ENCODE data around the gene PSG11. TPM values are rescaled to one million over a fixed set of nuclear protein-coding genes. Genes with fewer than 3 reads are reported as not detected.

The PSG11 gene
- total and polyA plus RNA-seq, 2 of the 13 experiments (the other 11 are each of a cell fraction or from before 2014, with no cell fraction given): not detected

DNA sequence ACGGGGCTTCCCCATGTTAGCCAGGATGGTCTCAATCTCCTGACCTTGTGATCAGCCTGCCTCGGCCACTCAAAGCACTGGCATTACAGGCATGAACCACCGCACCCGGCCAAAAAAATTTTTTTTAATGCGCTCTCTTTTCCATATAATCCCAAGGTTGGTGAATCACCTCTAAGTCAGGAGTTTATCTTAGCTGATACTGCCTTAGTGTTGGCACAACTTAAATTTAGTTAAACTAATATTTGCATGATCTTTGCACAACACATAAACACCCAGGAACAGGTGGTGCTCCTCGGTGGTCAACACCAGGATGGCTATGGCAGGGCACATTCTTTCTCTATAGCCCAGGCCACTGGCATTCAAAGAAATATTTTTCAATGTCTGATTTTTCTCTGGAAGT is 65.2 kb downstream of the PSG11 start:
- Histone ChIP-seq H3K27ac (ENCODE audit: extremely low read length, insufficient read depth, low read length) (no peak overlapping the region), H3K9ac (ENCODE audit: insufficient read depth, low read depth, low read length) (no peak overlapping the region), H2AFZ (ENCODE audit: low read length) (no peak overlapping the region), H3K36me3 (replicated peaks in 1 of 2; ENCODE audit: control insufficient read depth in 1 of 2, insufficient read depth in 2 of 2, low read length in 2 of 2) (no peaks in the 10 kb centered on the region), H4K20me1 (ENCODE audit: insufficient read depth, low read length) (no peaks in the 10 kb centered on the region), H3K27me3 (ENCODE audit: control insufficient read depth in 1 of 2, insufficient read depth in 2 of 2, low read length in 2 of 2) (no peaks in the 10 kb centered on the region), H3K79me2 (ENCODE audit: insufficient read depth, low read length) (no peaks in the 10 kb centered on the region), H3K9me3 (ENCODE audit: low read length) (no peaks in the 10 kb centered on the region), H3K4me1 (ENCODE audit: insufficient read depth, low read length) (no peaks in the 10 kb centered on the region), H3K4me2 (ENCODE audit: low read depth, low read length) (no peak overlapping the region), H3K4me3 (replicated peaks in 1 of 3; ENCODE audit: insufficient read depth in 1 of 3, low read depth in 2 of 3, low read length in 3 of 3) (no peak overlapping the region)
- ChIA-PET CTCF (ENCODE audit: low intra/inter-chr PET ratio, low total read pairs) (no interaction called here), POLR2A (no interaction called here)
- intact Hi-C loops (cut with micrococcal nuclease; ENCODE audit: unreplicated experiment) (no loop called here), in situ Hi-C loops (cut with HindIII; ENCODE audit: extremely low pct_ligation_motif_present, low pct_unique_long_range_greater_than_20kb) (no loop called here)
- WGBS (ENCODE audit: low lambda C conversion rate): 29% methylated on average over 6 of the region's 6 CpGs
- ATAC-seq (no peak), DNase-seq (ENCODE audit: low spot score) (no peak), FAIRE-seq (no peak)
- no TSS peak for BruUV-seq (replicated peaks)
- TF ChIP-seq SP2 (CRISPR knock-in tag; IDR thresholded peaks at IDR 0.05): no peak
- TF ChIP-seq ZNF782 (CRISPR knock-in tag; IDR thresholded peaks at IDR 0.05; ENCODE audit: borderline replicate concordance): no peak
- no peak for TF ChIP-seq HCFC1 (IDR thresholded peaks at IDR 0.05; ENCODE audit: low read depth, low read length)
- no peak for TF ChIP-seq NCOA1 (CRISPR knock-in tag; IDR thresholded peaks at IDR 0.05)
- no peak for TF ChIP-seq ZFYVE20 (CRISPR knock-in tag; IDR thresholded peaks at IDR 0.05; ENCODE audit: borderline replicate concordance, low read depth)
- no peak for TF ChIP-seq RFXANK (CRISPR knock-in tag; IDR thresholded peaks at IDR 0.05)
- no peak for TF ChIP-seq NRL (CRISPR knock-in tag; IDR thresholded peaks at IDR 0.05; ENCODE audit: borderline replicate concordance)
- TF ChIP-seq ZNF142 (CRISPR knock-in tag; IDR thresholded peaks at IDR 0.05): no peak

Other genes with a start within 250 kb of the PSG11 start
- not detected in 2 replicates for gene PSG1, start 146.8 kb downstream of the PSG11 start, total RNA-seq (2016; rRNA removed; fragmentation: Illumina TruSeq; extraction: Trizol)
- gene PSG1, start 146.8 kb downstream of the PSG11 start, polyA plus RNA-seq (2011; rRNA removed): not detected in 2 replicates
- not detected in 2 replicates for gene PSG6, start 108.6 kb downstream of the PSG11 start, total RNA-seq (2016; rRNA removed; fragmentation: Illumina TruSeq; extraction: Trizol)
- not detected in 2 replicates for gene PSG6, start 108.6 kb downstream of the PSG11 start, polyA plus RNA-seq (2011; rRNA removed)
- gene PSG7, start 89.3 kb downstream of the PSG11 start, total RNA-seq (2016; rRNA removed; fragmentation: Illumina TruSeq; extraction: Trizol): not detected in 2 replicates
- not detected in 2 replicates for gene PSG7, start 89.3 kb downstream of the PSG11 start, polyA plus RNA-seq (2011; rRNA removed)
- not detected in 2 replicates for gene PSG2, start 56.2 kb upstream of the PSG11 start, total RNA-seq (2016; rRNA removed; fragmentation: Illumina TruSeq; extraction: Trizol)
- gene PSG2, start 56.2 kb upstream of the PSG11 start, polyA plus RNA-seq (2011; rRNA removed): not detected in 2 replicates
- not detected in 2 replicates for gene PSG5, start 160.1 kb upstream of the PSG11 start, total RNA-seq (2016; rRNA removed; fragmentation: Illumina TruSeq; extraction: Trizol)
- gene PSG5, start 160.1 kb upstream of the PSG11 start, polyA plus RNA-seq (2011; rRNA removed): not detected in 2 replicates
- not detected in 2 replicates for gene PSG4, start 179.2 kb upstream of the PSG11 start, total RNA-seq (2016; rRNA removed; fragmentation: Illumina TruSeq; extraction: Trizol)
- 0.47 TPM in 1 of 2 replicates, not detected in the other for gene PSG4, start 179.2 kb upstream of the PSG11 start, polyA plus RNA-seq (2011; rRNA removed)
- not detected in 2 replicates for gene PSG9, start 243.1 kb upstream of the PSG11 start, total RNA-seq (2016; rRNA removed; fragmentation: Illumina TruSeq; extraction: Trizol)
- 0.04 and 0.17 TPM in 2 replicates for gene PSG9, start 243.1 kb upstream of the PSG11 start, polyA plus RNA-seq (2011; rRNA removed)

All from HepG2 (cell line).